T-helper 22 cell (primary cell): ENCODE data around the gene TEAD1.

ENCODE experiments used
- DNase-seq: peaks from one replicate; pipeline ENCODE4 v3.0.0-alpha.2; 2020; ENCODE audit warnings: low read depth

TEAD1 gene

DNA sequence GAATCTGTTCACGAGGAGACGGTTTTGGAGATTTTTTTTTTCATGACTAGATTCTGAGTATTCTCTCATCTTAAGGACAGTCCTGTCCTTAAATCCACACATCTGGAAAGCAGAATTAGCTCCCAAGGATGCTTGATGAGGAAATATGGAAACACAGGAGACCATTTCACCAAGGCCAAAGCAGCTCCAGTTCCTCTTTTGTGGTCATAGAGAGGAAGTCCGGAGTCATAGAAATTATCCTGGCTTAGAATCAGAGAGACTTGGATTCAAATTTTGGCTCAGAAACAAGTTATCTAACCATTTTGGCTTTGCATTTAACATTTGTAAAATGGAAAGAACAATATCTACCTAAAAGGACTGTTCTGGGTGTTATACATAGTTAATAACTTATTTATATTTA lies 7.3 kb upstream of the TEAD1 start:
- no peak for DNase-seq

DNA sequence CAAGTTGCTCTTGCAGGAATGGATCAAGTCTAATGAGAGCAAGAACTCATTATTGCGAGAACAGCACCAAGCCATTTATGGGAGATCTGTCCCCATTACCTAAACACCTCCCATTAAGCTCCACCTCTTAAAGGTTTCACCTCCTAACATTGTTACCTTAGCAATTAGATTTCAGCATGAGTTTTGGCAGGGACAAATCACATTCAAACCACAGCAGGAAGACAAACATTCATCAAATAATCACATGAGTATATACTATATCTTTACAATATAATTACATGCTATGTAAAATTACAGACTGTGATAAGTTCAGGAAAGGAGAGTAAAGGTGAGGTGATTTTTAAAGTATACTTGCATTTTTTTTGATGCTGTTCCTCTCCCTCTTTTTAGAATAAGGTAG lies 6.6 kb upstream of the TEAD1 start:
- no peak for DNase-seq

DNA sequence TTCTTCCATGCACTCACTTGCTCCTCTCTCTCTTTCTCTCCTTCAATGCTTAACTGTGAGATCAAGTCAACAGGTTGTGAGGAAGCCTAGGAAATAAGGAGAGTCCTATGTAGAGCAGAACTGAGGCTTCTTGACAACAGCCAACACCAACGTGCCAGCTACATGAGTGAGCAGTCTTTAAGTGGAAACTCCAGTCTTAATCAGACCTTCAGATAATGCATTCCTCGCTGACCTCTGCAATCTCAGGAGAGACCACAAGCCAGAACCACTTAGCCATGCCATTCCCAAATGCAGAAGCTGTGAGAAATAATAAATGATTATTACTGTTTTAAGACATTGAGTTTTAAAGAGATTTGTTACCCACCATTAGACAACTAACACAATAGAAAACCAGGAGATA lies 6.1 kb upstream of the TEAD1 start:
- no peak for DNase-seq

DNA sequence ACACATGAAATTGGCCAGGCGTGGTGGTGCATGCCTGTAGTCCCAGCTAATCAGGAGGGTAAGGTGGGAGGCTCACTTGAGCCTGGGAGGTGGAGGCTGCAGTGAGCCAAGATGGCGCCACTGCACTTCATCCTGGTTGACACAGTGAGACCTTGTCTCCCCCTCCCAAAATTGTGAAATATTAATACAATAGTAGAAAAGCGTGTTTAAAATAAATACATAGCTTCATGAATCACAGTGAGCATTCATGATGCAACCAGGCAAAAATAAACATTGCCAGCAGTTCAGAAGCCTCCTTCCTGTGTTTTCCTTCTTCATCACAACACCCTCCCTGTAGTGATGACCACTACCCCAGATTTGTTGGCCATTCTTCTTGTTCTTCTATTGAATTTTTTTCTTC lies 4.3 kb upstream of the TEAD1 start:
- no peak for DNase-seq

DNA sequence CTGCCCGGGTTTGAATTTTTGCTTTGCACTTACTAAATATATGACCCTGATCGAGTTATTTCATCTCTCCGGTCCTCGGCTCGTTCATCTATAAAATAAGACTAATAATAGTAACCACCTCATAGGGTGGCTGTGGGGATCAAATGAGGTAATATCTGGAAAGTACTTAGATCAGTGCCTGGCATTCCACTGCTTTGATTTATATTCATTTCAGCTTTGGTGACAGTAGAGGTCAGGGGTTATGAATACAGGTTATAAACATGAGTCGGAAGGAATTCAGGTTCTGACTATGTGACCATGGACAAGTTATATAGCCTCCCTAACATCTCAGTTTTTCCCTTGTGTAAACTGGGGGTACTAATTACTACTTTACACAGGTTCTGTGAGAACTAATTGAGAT lies 2.9 kb upstream of the TEAD1 start:
- DNase-seq: no peak

DNA sequence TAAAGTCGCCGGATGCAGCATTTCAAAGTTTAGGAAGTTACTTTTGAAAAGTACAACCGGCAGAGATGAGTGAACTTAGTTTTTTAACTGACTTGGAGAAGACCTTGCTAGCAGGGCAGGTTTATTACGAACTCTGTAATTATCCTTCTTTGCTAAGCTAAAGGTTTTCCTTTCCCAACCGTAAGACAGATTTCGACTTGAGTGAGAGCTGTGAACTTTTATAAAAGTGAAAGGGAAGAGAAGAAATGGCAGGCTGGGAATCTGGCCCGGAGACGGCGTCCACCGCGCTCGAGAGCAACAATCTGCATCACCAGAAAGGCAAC lies 659 bp upstream of the TEAD1 start:
- DNase-seq: no peak

DNA sequence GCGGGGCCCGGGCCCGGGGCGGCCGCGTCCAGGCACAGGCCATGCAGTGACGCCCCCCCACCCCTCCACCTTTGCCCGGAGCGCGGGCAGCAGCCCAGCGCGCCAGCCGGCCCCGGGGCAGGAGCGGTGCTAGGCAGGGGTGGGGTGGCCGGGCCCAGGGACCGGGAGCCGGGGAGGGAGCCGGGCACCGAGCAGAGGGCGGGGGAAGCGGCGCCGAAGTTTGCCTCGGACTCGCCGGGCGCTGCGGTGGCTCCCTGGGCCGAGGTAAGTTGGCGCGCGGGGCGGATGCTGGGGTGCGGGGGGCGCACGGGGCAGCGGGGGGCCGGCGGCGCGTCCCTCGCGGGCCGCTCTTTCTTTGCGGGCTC lies 332 bp downstream of the TEAD1 start:
- no peak for DNase-seq

DNA sequence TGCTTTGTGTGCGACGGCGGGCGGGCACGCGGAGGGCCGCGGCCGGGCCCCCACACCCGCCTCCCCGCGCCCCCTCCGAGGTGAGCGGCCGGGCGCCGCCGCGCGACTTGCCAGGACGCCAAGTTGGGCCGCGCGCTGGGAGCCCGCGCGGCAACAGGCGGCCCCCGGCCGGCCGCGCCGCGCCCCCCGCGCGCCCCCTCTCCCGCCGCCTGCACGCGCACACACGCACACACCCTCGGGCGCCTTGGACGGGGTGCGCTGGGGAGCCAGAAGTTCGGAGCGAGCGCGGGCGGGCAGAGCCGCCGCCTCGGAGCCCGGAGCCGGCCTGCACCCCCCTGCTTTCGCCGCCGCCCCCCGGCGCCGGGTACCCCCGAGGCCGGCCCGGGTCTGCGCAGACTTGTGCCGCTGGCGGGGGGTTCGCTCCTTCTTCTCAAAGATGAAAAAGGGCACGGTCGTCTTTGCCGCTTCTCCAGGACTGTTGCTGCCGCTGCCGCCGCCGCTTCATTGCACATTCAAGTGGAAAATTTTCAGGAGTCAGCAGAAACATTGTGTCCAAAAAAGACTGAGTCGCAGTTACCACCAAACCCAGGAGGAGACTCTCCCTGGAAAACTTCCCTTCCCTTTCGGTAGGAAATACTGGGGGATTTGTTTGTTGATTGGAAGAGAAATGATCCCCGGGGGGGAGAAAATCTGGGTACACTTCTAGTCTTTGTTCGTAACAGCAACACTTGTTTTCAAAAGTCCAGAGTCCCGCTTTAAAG lies 895 bp downstream of the TEAD1 start:
- no peak for DNase-seq

DNA sequence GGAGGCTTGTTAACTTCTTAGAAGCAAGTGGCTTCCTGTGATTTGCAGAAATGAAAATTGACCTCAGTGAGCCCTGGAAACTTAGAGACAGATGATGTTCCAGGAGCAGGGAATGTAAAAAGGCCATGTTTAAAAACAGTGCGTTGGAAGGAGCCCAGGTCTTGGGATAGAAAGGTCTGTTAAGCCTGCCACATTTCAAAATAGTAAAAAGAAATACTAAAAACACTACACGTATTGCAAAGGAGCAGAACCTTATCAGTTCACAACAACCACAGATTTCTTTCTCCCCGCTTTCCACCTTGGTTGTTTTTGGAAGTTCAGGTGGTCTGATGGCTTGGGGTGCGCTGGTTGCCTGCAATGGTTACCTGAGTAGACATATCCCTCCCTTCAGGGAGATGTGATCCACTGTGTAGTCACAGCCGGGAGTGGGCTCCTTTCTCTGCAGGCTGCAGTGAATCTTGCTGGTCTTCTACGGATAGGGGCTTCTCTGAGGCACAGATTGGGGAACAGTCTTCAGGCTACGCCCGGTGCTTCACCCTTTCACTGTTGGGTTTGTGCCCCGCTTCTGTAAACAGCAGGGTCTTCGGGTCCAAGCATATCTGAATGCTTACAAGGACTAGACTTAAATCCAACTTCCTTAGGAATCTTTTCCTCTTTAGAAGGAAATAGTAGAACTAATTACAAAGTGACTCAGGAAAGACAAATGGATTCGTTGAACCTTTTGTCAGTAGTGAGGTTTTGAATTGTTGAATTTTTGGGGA lies 1.9 kb downstream of the TEAD1 start:
- DNase-seq: no peak

DNA sequence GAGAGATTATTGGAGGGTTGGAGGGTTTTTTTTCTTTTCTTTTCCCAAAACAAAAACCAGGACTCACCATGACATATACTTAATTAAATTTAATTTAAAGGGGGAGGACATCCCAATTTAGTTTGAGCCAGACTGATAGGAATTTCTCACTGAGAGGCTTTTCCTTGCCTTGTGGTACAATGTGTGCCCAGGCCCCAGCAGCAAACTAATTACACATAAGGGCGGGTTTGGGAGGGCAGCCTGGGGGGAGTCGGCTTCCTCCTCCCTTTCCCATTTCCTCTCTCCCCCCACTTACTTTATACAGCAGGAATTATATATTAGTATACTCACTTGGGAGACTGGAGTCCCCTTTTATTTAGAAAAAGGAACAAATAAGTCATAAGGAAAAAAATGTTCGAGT lies 2.9 kb downstream of the TEAD1 start:
- DNase-seq: no peak

DNA sequence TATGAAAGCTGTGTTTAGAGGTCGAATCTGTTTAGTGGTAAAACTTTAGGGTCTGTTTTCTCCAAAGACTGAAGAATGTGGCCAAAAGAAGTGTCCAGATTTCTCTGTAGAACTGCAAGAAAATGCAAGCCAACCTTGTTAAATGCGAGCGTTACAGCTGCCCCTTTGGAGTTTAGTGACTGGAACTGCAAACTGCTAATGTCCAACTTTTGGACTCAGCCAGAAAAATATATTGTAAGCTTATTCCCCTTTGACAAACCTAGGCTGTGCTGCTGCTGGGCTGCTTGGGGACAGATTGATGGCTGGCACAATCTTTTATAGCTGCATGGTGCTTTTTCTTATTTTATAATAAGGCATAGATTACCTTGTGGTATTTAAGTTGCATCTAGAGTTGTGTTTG lies 3.9 kb downstream of the TEAD1 start:
- no peak for DNase-seq

DNA sequence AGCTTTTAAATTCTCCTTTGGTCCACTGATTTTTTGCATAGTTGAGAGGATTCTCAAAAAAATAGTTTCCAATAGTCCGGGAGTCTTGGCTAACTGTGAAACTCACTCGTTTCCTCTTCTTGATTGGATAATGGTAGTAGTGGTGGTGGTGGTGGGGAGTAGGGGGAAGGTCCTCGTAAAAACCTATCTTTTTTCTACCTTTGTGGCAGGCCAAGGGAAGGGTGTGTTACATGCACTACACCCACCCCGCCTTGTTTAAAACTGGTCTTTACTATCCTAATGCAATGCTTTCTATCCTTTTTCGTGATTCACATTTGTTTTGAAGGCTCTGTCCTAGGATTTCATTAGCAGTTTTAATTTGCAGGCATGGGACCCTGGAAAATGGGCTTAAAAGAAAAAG lies 4.8 kb downstream of the TEAD1 start:
- no peak for DNase-seq

DNA sequence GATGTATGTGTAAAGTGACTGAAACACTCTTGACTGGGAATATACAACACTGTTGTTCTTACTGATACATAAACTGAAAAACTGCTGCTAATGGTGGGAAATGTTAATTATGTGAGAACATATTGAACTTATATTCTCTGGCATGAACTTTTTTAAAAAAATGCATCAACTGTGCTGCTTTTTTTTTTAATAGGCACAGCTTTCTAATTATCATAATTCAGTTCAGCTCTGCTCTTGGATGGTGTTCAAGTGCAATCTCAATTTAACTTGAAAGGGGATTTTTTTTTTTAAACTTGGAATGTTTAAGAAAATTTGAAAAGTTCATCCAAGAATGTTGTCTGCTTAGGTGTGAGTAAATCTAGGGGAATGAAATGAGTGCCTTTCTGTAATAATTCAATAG lies 5.2 kb downstream of the TEAD1 start:
- no peak for DNase-seq

DNA sequence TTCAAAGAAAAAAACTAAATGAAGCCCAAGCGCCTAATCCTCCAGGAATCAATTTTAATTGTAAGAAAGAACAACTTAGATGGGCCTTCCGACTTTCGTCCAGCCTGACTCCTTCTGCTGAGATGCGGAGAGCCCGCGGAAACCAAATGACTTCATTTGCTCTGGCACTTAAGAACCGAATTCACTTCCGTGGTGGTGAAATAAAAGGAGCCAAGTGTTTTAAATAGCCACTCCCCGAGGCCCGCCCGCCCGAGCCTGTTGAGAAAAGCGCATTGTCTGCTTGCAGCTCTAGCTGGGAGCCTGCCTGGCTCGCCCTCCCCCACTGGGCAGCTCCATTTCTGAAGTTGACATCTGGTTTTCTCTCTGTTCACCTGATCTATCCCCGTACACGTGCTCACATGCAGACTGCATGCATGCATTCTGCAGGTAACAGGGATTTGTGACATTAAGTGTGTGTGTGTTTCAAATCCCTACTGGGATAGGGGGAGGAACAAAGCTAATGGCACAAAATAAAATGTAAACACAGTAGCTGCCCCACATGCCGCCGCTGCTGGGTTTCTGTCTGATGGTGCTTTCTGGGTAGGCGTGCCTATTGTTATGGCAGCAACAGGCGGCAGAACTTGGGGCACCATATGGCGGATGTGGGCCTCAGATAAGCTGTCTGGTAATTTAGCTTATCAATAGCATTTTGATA lies 6.2 kb downstream of the TEAD1 start:
- no peak for DNase-seq

DNA sequence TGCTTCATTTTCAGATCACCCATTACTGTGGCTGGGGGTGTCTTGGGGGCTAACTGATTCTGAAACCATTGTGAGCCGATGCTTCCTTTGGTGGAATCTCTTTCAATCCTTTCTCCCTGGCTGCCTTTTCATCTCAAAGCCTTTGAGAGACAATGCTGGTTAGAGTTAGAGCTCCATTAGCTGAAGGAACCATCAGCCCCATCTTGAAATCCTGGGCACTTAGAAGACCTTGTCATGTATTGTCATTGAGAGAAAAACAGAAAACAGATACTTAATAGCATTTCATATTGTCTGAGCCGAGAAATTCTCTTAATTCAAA lies 6.7 kb downstream of the TEAD1 start:
- DNase-seq: no peak

DNA sequence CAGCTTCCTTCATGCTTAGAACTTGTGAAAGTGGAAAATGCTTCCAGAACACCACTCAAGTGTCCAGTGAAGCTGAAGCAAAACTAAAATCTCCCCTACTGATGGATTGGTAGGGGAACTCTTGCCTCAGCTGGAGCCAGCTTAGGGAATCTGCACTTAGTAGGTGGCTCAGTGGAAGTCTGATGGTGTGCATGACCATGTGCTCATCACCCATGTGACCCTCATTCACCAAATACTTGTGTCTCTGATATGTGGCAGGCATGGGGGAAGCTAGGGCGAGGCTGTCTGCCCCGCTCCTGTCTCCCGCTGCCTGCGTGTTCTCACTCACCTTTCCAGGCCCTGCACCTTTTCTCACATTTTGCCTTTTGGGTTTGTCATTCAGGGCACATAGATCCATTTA lies 7.2 kb downstream of the TEAD1 start:
- DNase-seq: no peak

DNA sequence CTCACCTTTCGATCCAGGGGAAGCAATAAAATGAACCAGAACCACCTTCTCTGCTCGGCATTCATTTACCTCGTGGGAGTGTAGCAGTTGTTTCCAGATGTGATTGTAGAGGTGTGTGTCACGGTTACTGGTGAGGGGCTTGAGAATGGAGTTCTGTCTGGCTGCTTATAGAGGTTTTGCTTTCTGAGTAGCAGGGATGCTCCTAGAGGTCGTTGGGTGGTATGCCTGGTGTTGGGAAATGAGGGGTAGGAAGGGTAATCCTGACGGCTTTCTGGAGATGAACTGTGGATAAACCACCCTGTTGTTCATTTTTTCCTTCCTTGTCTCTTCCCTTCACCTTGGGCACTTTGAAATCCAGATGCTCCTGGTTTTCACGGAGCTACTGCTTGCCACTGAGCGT lies 8.1 kb downstream of the TEAD1 start:
- no peak for DNase-seq

DNA sequence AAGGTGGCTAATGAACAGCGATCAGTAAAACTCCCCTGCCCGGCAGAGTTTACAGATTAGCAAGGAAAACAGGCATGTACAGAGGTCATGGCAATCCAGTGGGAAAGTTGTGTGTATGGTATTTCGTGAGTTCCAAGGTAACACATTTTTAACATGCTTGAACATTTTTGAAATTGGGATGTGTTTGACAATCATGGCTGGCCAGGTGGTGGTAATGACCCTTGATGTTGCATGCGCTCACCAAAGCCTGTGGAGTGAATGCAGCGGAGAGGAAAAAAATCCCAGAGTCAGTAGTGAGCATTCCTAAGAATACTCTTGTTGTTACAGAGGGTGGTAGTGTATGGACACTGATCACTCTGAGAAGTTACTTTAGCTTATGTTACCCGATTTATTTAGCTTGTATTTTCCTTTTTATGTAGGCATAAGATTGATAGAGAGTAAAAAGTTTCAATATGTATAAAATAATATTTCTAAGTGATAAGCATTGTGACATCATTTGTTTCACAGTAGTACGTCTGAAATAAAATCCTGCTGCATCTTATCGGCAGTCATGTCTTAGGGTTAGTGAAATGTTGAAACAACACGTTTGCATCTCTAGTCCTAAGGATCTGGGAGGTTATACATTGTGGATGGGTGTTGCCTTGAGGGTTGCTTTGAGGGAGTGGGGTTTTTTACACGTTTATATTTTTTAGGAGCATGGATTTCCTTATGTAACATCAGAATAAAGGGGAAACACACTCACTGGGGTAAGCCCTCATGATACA lies 8.7 kb downstream of the TEAD1 start:
- DNase-seq: no peak

DNA sequence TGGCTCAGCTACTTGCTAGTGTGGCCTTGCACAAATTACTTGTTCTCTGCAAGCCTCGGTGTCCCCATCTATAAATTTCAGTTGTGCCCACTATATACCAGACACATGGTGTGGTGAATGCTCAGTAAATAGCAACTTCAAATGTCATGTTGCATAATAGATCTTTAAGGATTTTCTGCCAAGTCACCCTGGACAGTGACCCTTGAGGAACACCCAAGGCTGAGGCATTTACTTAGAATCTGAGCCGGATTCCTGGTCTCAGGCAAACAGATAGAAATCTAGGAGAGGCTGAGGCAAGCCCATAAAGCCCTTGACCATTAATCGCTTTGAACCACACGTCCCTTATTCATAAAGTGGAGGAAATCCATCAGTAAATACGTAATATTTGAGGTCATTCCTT lies 9.7 kb downstream of the TEAD1 start:
- no peak for DNase-seq

DNA sequence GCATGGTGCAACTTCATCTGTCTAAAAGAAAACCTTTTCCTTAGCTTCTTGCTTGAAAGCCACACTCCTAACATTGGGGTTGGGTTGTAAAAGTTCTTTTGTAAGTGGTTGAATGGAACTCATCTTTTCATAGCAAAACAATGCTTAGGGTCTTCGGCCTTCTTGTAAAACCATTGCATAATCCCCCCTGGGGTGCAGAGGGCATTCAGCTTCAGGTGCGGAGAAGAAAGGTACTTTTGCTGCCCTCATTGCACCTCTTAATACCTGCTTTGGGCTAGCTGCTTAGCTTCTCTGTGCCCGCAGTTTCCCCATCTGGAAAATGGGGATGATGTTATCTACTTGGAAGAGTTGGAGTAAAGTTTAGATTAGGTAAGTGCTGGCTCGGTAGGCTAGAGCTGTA lies 10.1 kb downstream of the TEAD1 start:
- DNase-seq: no peak

DNA sequence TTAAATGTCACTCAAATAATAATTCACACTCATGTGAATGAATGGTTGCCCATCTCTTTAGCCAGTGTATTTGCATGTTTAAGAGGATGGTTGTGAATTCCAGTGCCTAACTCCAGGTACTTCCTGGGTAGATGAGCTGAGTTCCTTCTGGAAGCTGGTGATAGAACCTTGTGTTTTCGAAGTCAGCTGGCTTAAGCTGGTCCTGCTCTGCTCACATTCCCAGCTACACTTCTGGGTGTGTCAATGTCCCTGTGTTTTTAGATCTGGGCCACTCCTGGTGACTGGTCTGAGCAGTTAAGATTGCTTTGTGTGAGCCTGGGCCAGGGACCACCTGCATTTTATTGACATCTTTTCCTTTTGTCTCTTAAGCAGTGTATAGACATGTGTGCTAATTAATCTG lies 10.6 kb downstream of the TEAD1 start:
- no peak for DNase-seq

DNA sequence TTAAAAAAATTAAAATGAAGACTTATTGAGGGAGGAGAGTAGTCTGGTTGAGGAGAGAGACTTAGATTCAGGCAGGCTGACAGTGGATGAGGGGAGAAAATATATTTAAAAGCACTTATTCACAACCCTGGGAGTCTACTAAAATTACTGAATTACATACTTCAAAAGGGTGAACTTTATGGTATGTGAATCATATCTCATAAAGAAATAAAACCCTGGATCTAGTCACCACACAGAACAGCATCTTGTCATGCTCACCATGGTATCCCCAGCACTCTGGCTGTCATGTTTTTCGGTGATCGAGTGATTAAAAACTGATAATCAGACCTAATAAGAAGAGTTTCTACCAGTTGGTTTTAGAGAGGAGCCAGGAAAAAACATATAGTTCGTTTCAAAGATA lies 11.0 kb downstream of the TEAD1 start:
- no peak for DNase-seq
